ENCODE results near the gene ALKBH8. TPM values are rescaled to one million over a fixed set of nuclear protein-coding genes. Genes with fewer than 3 reads are reported as not detected.
"Not testable (repeated sequence)": the region's sequence is repeated elsewhere in the genome, so short reads cannot be mapped to it uniquely, and the experiment has no call there.

ALKBH8 gene
- total RNA-seq, 1 donor from 2014 or later, result 6.4 TPM

- Mint-ChIP-seq H3K36me3 (ENCODE audit: unreplicated experiment) (no peaks in the 10 kb centered on the region), H3K27ac (ENCODE audit: unreplicated experiment) (no peak overlapping the region), H3K27me3 (ENCODE audit: unreplicated experiment) (no peaks in the 10 kb centered on the region), H3K9me3 (ENCODE audit: unreplicated experiment) (no peaks in the 10 kb centered on the region), H3K4me3 (ENCODE audit: unreplicated experiment) (no peak overlapping the region), H3K4me1 (ENCODE audit: low read depth, unreplicated experiment) (no peaks in the 10 kb centered on the region)
- no peak for DNase-seq
- no peak for TF ChIP-seq CTCF (IDR thresholded peaks at IDR 0.05; ENCODE audit: partially characterized antibody, unreplicated experiment)
Observed at GRCh38 chr11:107577346-107577711, 11.8 kb upstream of the ALKBH8 start.

- peak; percentile 54 for DNase-seq
- H3K27ac Mint-ChIP-seq (ENCODE audit: unreplicated experiment); H3K4me3 Mint-ChIP-seq (ENCODE audit: unreplicated experiment); H3K9me3 Mint-ChIP-seq (ENCODE audit: unreplicated experiment); H3K27me3 Mint-ChIP-seq (ENCODE audit: unreplicated experiment); H3K4me1 Mint-ChIP-seq (ENCODE audit: low read depth, unreplicated experiment); H3K36me3 Mint-ChIP-seq (ENCODE audit: unreplicated experiment): not testable (repeated sequence)
- peak; percentile 68 for TF ChIP-seq CTCF (IDR thresholded peaks at IDR 0.05; ENCODE audit: partially characterized antibody, unreplicated experiment)
Observed at GRCh38 chr11:107576497-107577345, 11.2 kb upstream of the ALKBH8 start.

- Mint-ChIP-seq H3K36me3 (ENCODE audit: unreplicated experiment) (no peaks in the 10 kb centered on the region), H3K9me3 (ENCODE audit: unreplicated experiment) (no peaks in the 10 kb centered on the region)
- TF ChIP-seq CTCF (IDR thresholded peaks at IDR 0.05; ENCODE audit: partially characterized antibody, unreplicated experiment), result no peak
Observed at GRCh38 chr11:107573438-107573837, 7.9 kb upstream of the ALKBH8 start.

GRCh38 chr11:107570015-107570414, 4.5 kb upstream of the ALKBH8 start:
- H3K27me3 Mint-ChIP-seq (ENCODE audit: unreplicated experiment), result no peaks in the 10 kb centered on the region
- H3K4me3 Mint-ChIP-seq (ENCODE audit: unreplicated experiment), result no peak overlapping the region
- H3K9me3 Mint-ChIP-seq (ENCODE audit: unreplicated experiment), result peaks cover 2% of the 10 kb centered on the region
- TF ChIP-seq CTCF (IDR thresholded peaks at IDR 0.05; ENCODE audit: partially characterized antibody, unreplicated experiment), result no peak
- H3K27ac Mint-ChIP-seq (ENCODE audit: unreplicated experiment), result no peak overlapping the region
- H3K4me1 Mint-ChIP-seq (ENCODE audit: low read depth, unreplicated experiment), result no peaks in the 10 kb centered on the region
- no peaks in the 10 kb centered on the region for H3K36me3 Mint-ChIP-seq (ENCODE audit: unreplicated experiment)
- no peak for DNase-seq

More at GRCh38 chr11:107573438-107573837, 7.9 kb upstream of the ALKBH8 start:
- H3K27ac Mint-ChIP-seq (ENCODE audit: unreplicated experiment), result no peak overlapping the region
- no peaks in the 10 kb centered on the region for H3K4me1 Mint-ChIP-seq (ENCODE audit: low read depth, unreplicated experiment)
- H3K4me3 Mint-ChIP-seq (ENCODE audit: unreplicated experiment), result no peak overlapping the region
- no peak for DNase-seq
- H3K27me3 Mint-ChIP-seq (ENCODE audit: unreplicated experiment), result no peaks in the 10 kb centered on the region

GRCh38 chr11:107567739-107568335, 2.3 kb upstream of the ALKBH8 start:
- peaks cover 2% of the 10 kb centered on the region for H3K9me3 Mint-ChIP-seq (ENCODE audit: unreplicated experiment)
- no peak overlapping the region for H3K4me3 Mint-ChIP-seq (ENCODE audit: unreplicated experiment)
- H3K27ac Mint-ChIP-seq (ENCODE audit: unreplicated experiment), result no peak overlapping the region
- H3K4me1 Mint-ChIP-seq (ENCODE audit: low read depth, unreplicated experiment), result peaks cover 8% of the 10 kb centered on the region
- TF ChIP-seq CTCF (IDR thresholded peaks at IDR 0.05; ENCODE audit: partially characterized antibody, unreplicated experiment), result no peak
- H3K36me3 Mint-ChIP-seq (ENCODE audit: unreplicated experiment), result no peaks in the 10 kb centered on the region
- DNase-seq, result no peak
- H3K27me3 Mint-ChIP-seq (ENCODE audit: unreplicated experiment), result no peaks in the 10 kb centered on the region

Measured in glutamatergic neuron (in vitro differentiated cells).